GM12875 (cell line): Measurements from ENCODE around the gene FGF10.

ENCODE experiments used
- H3K4me3 ChIP-seq: one replicate; pipeline ENCODE4 v1.5.1; 2011; ENCODE audit warnings: low read depth, low read length, control low read depth
- CTCF ChIP-seq: IDR thresholded peaks from 2 replicates; pipeline ENCODE4 v1.5.1; 2011; ENCODE audit warnings: low read depth, mild to moderate bottlenecking, control low read depth, inconsistent platforms, low read length, moderate library complexity, borderline replicate concordance; ENCODE audit not compliant: insufficient read depth

The FGF10 gene

GRCh38 chr5:44382894-44383293 is 6.3 kb downstream of the FGF10 start:
- TF ChIP-seq CTCF, result no peak
- H3K4me3 ChIP-seq, result no peak overlapping the region

GRCh38 chr5:44377057-44377456 is 12.2 kb downstream of the FGF10 start:
- no peak overlapping the region for H3K4me3 ChIP-seq
- no peak for TF ChIP-seq CTCF

GRCh38 chr5:44372028-44372427 is 17.2 kb downstream of the FGF10 start:
- no peak for TF ChIP-seq CTCF

GRCh38 chr5:44367203-44367602 is 22.0 kb downstream of the FGF10 start:
- H3K4me3 ChIP-seq, result no peak overlapping the region
- TF ChIP-seq CTCF, result no peak

More at GRCh38 chr5:44372028-44372427, 17.2 kb downstream of the FGF10 start:
- no peak overlapping the region for H3K4me3 ChIP-seq

GRCh38 chr5:44365345-44365744 is 23.9 kb downstream of the FGF10 start:
- H3K4me3 ChIP-seq, result no peak overlapping the region
- no peak for TF ChIP-seq CTCF

- no peak overlapping the region for H3K4me3 ChIP-seq
- TF ChIP-seq CTCF, result no peak
Observed at GRCh38 chr5:44364097-44364496, 25.1 kb downstream of the FGF10 start.

- no peak for TF ChIP-seq CTCF
- no peak overlapping the region for H3K4me3 ChIP-seq
Observed at GRCh38 chr5:44361342-44362001, 27.7 kb downstream of the FGF10 start.
